ENCODE results near the gene PSORS1C2. TPM values are rescaled to one million over a fixed set of nuclear protein-coding genes. Genes with fewer than 3 reads are reported as not detected.
A peak's percentile ranks its signal among the peaks of the same experiment; 100 is the strongest.

The PSORS1C2 gene
- total RNA-seq, 1 donor from 2014 or later: not detected

- peaks cover 52% of the 10 kb centered on the region for H3K4me1 Mint-ChIP-seq (ENCODE audit: low read depth, unreplicated experiment)
- peak; percentile 38 for DNase-seq (ENCODE audit: low read depth)
- Histone ChIP-seq H3K79me2 (ENCODE audit: insufficient read depth, low read length) (peaks cover 31% of the 10 kb centered on the region), H3K9me3 (ENCODE audit: insufficient read depth, low read depth, low read length) (no peaks in the 10 kb centered on the region), H2AFZ (ENCODE audit: low read depth, low read length) (peak overlapping the region; percentile 54), H4K20me1 (ENCODE audit: insufficient read depth, low read length) (no peaks in the 10 kb centered on the region), H3K4me3 (ENCODE audit: insufficient read depth, low read depth, low read length) (no peak overlapping the region), H3K9ac (ENCODE audit: low read length) (peak overlapping the region; percentile 82), H3K4me1 (ENCODE audit: insufficient read depth, low read length) (peaks cover 24% of the 10 kb centered on the region), H3K4me2 (ENCODE audit: low read length) (peak overlapping the region; percentile 90), H3K27me3 (ENCODE audit: insufficient read depth, low read length) (peaks cover 18% of the 10 kb centered on the region), H3K36me3 (ENCODE audit: insufficient read depth, low read length) (no peaks in the 10 kb centered on the region), H3K27ac (ENCODE audit: low read depth, low read length) (peak overlapping the region; percentile 85)
- no peaks in the 10 kb centered on the region for H3K27me3 Mint-ChIP-seq (ENCODE audit: low read depth, unreplicated experiment)
- H3K36me3 Mint-ChIP-seq (ENCODE audit: low read depth, unreplicated experiment): peaks cover 2% of the 10 kb centered on the region
- no peak for TF ChIP-seq CTCF (IDR thresholded peaks at IDR 0.05; ENCODE audit: insufficient read depth, low read depth, low read length)
- no peak for TF ChIP-seq EZH2 (IDR thresholded peaks at IDR 0.05; ENCODE audit: insufficient read depth, low read length)
- H3K27ac Mint-ChIP-seq (ENCODE audit: unreplicated experiment): peak overlapping the region; percentile 100
- peak overlapping the region; percentile 85 for H3K4me3 Mint-ChIP-seq (ENCODE audit: unreplicated experiment)
- FAIRE-seq: peak; percentile 70
- H3K9me3 Mint-ChIP-seq (ENCODE audit: unreplicated experiment): no peaks in the 10 kb centered on the region
Observed at GRCh38 chr6:31113861-31114540, 24.9 kb downstream of the PSORS1C2 start.

- Histone ChIP-seq H3K36me3 (ENCODE audit: insufficient read depth, low read length) (no peaks in the 10 kb centered on the region), H3K27me3 (ENCODE audit: insufficient read depth, low read length) (peaks cover 18% of the 10 kb centered on the region), H3K9ac (ENCODE audit: low read length) (no peak within 1 kb of the TSS), H3K79me2 (ENCODE audit: insufficient read depth, low read length) (peaks cover 24% of the 10 kb centered on the region), H3K4me3 (ENCODE audit: insufficient read depth, low read depth, low read length) (no peak within 1 kb of the TSS), H4K20me1 (ENCODE audit: insufficient read depth, low read length) (no peaks in the 10 kb centered on the region), H3K27ac (ENCODE audit: low read depth, low read length) (no peak within 1 kb of the TSS), H3K4me2 (ENCODE audit: low read length) (no peak within 1 kb of the TSS), H2AFZ (ENCODE audit: low read depth, low read length) (no peak within 1 kb of the TSS), H3K4me1 (ENCODE audit: insufficient read depth, low read length) (peaks cover 24% of the 10 kb centered on the region), H3K9me3 (ENCODE audit: insufficient read depth, low read depth, low read length) (no peaks in the 10 kb centered on the region)
- no peaks in the 10 kb centered on the region for H3K27me3 Mint-ChIP-seq (ENCODE audit: low read depth, unreplicated experiment)
- H3K36me3 Mint-ChIP-seq (ENCODE audit: low read depth, unreplicated experiment): no peaks in the 10 kb centered on the region
- no peaks in the 10 kb centered on the region for H3K9me3 Mint-ChIP-seq (ENCODE audit: unreplicated experiment)
- H3K27ac Mint-ChIP-seq (ENCODE audit: unreplicated experiment): no peak within 1 kb of the TSS
- no peak for DNase-seq (ENCODE audit: low read depth)
- H3K4me1 Mint-ChIP-seq (ENCODE audit: low read depth, unreplicated experiment): peaks cover 49% of the 10 kb centered on the region
- H3K4me3 Mint-ChIP-seq (ENCODE audit: unreplicated experiment): peak within 1 kb of the TSS; percentile 46
- TF ChIP-seq CTCF (IDR thresholded peaks at IDR 0.05; ENCODE audit: insufficient read depth, low read depth, low read length): no peak
- TF ChIP-seq EZH2 (IDR thresholded peaks at IDR 0.05; ENCODE audit: insufficient read depth, low read length): no peak
- FAIRE-seq: no peak
Observed at GRCh38 chr6:31112478-31112877, 26.4 kb downstream of the PSORS1C2 start, which contains the start of gene C6orf15. Gene C6orf15 (minus strand): TSS chr6:31112575. CDS start chr6:31112555, 20 bp downstream.

GRCh38 chr6:31111712-31112111, 27.2 kb downstream of the PSORS1C2 start:
- Histone ChIP-seq H3K36me3 (ENCODE audit: insufficient read depth, low read length) (no peaks in the 10 kb centered on the region), H3K9ac (ENCODE audit: low read length) (no peak overlapping the region), H3K9me3 (ENCODE audit: insufficient read depth, low read depth, low read length) (no peaks in the 10 kb centered on the region), H3K79me2 (ENCODE audit: insufficient read depth, low read length) (peaks cover 17% of the 10 kb centered on the region), H2AFZ (ENCODE audit: low read depth, low read length) (no peak overlapping the region), H3K4me3 (ENCODE audit: insufficient read depth, low read depth, low read length) (no peak overlapping the region), H3K27me3 (ENCODE audit: insufficient read depth, low read length) (peaks cover 18% of the 10 kb centered on the region), H3K4me2 (ENCODE audit: low read length) (no peak overlapping the region), H4K20me1 (ENCODE audit: insufficient read depth, low read length) (no peaks in the 10 kb centered on the region), H3K4me1 (ENCODE audit: insufficient read depth, low read length) (peaks cover 24% of the 10 kb centered on the region), H3K27ac (ENCODE audit: low read depth, low read length) (no peak overlapping the region)
- Mint-ChIP-seq H3K36me3 (ENCODE audit: low read depth, unreplicated experiment) (no peaks in the 10 kb centered on the region), H3K9me3 (ENCODE audit: unreplicated experiment) (no peaks in the 10 kb centered on the region), H3K27me3 (ENCODE audit: low read depth, unreplicated experiment) (no peaks in the 10 kb centered on the region), H3K27ac (ENCODE audit: unreplicated experiment) (no peak overlapping the region), H3K4me3 (ENCODE audit: unreplicated experiment) (no peak overlapping the region), H3K4me1 (ENCODE audit: low read depth, unreplicated experiment) (peaks cover 44% of the 10 kb centered on the region)
- TF ChIP-seq EZH2 (IDR thresholded peaks at IDR 0.05; ENCODE audit: insufficient read depth, low read length) (no peak), CTCF (IDR thresholded peaks at IDR 0.05; ENCODE audit: insufficient read depth, low read depth, low read length) (no peak)
- DNase-seq (ENCODE audit: low read depth): no peak
- no peak for FAIRE-seq

Measured in astrocyte (in vitro differentiated cells and primary cell).